OCI-LY7 (cell line): Measurements from ENCODE around the gene ACVR1C.

Experiments
- CTCF ChIP-seq: fragments of 200-600 bp; sonication (generic); conservative IDR thresholded peaks from 2 replicates; pipeline ENCODE4 v1.5.1; 2014; ENCODE audit warnings: mild to moderate bottlenecking, antibody characterized with exemption, low read length, moderate library complexity, mixed read lengths
- EZH2phosphoT487 ChIP-seq: fragments of 200-600 bp; sonication (generic); IDR thresholded peaks from 2 replicates; pipeline ENCODE4 v1.6.1; 2018; ENCODE audit warnings: low read depth, borderline replicate concordance, mild to moderate bottlenecking, mixed run types, antibody characterized with exemption, low read length, moderate library complexity, mixed read lengths

- TF ChIP-seq CTCF = no peak
- TF ChIP-seq EZH2phosphoT487 = no peak
Observed at GRCh38 chr2:157500334-157500733, 128.3 kb downstream of the ACVR1C start.
